Panc1 (cell line): ENCODE data around the gene COL1A2.

Source experiments
- TF ChIP-seq, protein P1 (sequence below), 2 experiments: IDR thresholded peaks; 2 replicates each; pipeline ENCODE4 v1.6.1; 2011 to 2012; ENCODE audit warnings: low read depth in 2 of 2, control low read depth in 1 of 2, low read length in 1 of 2, mild to moderate bottlenecking in 1 of 2, moderate library complexity in 1 of 2; ENCODE audit not compliant: insufficient read depth in 1 of 2
- TF ChIP-seq, protein P2 (sequence below): fragments of 450-650 bp; IDR thresholded peaks from 2 replicates; pipeline ENCODE4 v1.5.1; 2017; ENCODE audit warnings: mild to moderate bottlenecking

DNA sequence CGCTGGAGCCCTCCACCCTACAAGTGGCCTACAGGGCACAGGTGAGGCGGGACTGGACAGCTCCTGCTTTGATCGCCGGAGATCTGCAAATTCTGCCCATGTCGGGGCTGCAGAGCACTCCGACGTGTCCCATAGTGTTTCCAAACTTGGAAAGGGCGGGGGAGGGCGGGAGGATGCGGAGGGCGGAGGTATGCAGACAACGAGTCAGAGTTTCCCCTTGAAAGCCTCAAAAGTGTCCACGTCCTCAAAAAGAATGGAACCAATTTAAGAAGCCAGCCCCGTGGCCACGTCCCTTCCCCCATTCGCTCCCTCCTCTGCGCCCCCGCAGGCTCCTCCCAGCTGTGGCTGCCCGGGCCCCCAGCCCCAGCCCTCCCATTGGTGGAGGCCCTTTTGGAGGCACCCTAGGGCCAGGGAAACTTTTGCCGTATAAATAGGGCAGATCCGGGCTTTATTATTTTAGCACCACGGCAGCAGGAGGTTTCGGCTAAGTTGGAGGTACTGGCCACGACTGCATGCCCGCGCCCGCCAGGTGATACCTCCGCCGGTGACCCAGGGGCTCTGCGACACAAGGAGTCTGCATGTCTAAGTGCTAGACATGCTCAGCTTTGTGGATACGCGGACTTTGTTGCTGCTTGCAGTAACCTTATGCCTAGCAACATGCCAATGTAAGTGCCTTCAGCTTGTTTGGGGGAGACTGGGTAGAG, at the start of gene COL1A2:
- TF ChIP-seq, protein P1, sequence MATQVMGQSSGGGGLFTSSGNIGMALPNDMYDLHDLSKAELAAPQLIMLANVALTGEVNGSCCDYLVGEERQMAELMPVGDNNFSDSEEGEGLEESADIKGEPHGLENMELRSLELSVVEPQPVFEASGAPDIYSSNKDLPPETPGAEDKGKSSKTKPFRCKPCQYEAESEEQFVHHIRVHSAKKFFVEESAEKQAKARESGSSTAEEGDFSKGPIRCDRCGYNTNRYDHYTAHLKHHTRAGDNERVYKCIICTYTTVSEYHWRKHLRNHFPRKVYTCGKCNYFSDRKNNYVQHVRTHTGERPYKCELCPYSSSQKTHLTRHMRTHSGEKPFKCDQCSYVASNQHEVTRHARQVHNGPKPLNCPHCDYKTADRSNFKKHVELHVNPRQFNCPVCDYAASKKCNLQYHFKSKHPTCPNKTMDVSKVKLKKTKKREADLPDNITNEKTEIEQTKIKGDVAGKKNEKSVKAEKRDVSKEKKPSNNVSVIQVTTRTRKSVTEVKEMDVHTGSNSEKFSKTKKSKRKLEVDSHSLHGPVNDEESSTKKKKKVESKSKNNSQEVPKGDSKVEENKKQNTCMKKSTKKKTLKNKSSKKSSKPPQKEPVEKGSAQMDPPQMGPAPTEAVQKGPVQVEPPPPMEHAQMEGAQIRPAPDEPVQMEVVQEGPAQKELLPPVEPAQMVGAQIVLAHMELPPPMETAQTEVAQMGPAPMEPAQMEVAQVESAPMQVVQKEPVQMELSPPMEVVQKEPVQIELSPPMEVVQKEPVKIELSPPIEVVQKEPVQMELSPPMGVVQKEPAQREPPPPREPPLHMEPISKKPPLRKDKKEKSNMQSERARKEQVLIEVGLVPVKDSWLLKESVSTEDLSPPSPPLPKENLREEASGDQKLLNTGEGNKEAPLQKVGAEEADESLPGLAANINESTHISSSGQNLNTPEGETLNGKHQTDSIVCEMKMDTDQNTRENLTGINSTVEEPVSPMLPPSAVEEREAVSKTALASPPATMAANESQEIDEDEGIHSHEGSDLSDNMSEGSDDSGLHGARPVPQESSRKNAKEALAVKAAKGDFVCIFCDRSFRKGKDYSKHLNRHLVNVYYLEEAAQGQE (IDR thresholded peaks at IDR 0.05; ENCODE audit: insufficient read depth in 1 of 2, low read depth in 2 of 2, low read length in 1 of 2), result no peak
- TF ChIP-seq, protein P2, sequence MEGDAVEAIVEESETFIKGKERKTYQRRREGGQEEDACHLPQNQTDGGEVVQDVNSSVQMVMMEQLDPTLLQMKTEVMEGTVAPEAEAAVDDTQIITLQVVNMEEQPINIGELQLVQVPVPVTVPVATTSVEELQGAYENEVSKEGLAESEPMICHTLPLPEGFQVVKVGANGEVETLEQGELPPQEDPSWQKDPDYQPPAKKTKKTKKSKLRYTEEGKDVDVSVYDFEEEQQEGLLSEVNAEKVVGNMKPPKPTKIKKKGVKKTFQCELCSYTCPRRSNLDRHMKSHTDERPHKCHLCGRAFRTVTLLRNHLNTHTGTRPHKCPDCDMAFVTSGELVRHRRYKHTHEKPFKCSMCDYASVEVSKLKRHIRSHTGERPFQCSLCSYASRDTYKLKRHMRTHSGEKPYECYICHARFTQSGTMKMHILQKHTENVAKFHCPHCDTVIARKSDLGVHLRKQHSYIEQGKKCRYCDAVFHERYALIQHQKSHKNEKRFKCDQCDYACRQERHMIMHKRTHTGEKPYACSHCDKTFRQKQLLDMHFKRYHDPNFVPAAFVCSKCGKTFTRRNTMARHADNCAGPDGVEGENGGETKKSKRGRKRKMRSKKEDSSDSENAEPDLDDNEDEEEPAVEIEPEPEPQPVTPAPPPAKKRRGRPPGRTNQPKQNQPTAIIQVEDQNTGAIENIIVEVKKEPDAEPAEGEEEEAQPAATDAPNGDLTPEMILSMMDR, result no peak
